WTC11 (cell line): ENCODE data around the gene ZNF324.

ENCODE experiments used
- CREB1 ChIP-seq: sonication (generic); formaldehyde crosslinking; IDR thresholded peaks from 2 replicates; pipeline ENCODE4 v1.8.0; 2023; ENCODE audit warnings: mild to moderate bottlenecking, missing genetic modification reagents
- CTCF ChIP-seq: fragments of 200-600 bp; IDR thresholded peaks from 2 replicates; pipeline ENCODE4 v1.8.0; 2022; ENCODE audit warnings: antibody characterized with exemption
- JUN ChIP-seq: sonication (generic); formaldehyde crosslinking; IDR thresholded peaks from 2 replicates; pipeline ENCODE4 v1.8.0; 2023; ENCODE audit warnings: mild to moderate bottlenecking, missing genetic modification reagents
- NR2C2 ChIP-seq: sonication (generic); formaldehyde crosslinking; IDR thresholded peaks from 2 replicates; pipeline ENCODE4 v1.8.0; 2022; ENCODE audit warnings: mild to moderate bottlenecking, missing genetic modification reagents
- TEAD1 ChIP-seq: sonication (generic); formaldehyde crosslinking; IDR thresholded peaks from 2 replicates; pipeline ENCODE4 v1.8.0; 2022; ENCODE audit warnings: mild to moderate bottlenecking, missing genetic modification reagents
- ZNF138 ChIP-seq: sonication (generic); formaldehyde crosslinking; conservative IDR thresholded peaks from 2 replicates; pipeline ENCODE4 v1.8.1; 2022; ENCODE audit warnings: mild to moderate bottlenecking, moderate library complexity, missing genetic modification reagents
- TF ChIP-seq, protein P1 (sequence below): sonication (generic); formaldehyde crosslinking; conservative IDR thresholded peaks from 2 replicates; pipeline ENCODE4 v1.8.1; 2022; ENCODE audit warnings: mild to moderate bottlenecking, missing genetic modification reagents
- TF ChIP-seq, protein P2 (sequence below): sonication (generic); formaldehyde crosslinking; IDR thresholded peaks from 2 replicates; pipeline ENCODE4 v1.8.1; 2023; ENCODE audit warnings: mild to moderate bottlenecking, missing genetic modification reagents, moderate library complexity

- TF ChIP-seq TEAD1 (no peak), JUN (CRISPR knock-in tag) (no peak), CTCF (no peak), ZNF138 (CRISPR knock-in tag) (no peak), NR2C2 (CRISPR knock-in tag) (no peak), CREB1 (no peak)
- TF ChIP-seq, protein P1, sequence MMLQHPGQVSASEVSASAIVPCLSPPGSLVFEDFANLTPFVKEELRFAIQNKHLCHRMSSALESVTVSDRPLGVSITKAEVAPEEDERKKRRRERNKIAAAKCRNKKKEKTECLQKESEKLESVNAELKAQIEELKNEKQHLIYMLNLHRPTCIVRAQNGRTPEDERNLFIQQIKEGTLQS (CRISPR knock-in tag), result no peak
- TF ChIP-seq, protein P2, sequence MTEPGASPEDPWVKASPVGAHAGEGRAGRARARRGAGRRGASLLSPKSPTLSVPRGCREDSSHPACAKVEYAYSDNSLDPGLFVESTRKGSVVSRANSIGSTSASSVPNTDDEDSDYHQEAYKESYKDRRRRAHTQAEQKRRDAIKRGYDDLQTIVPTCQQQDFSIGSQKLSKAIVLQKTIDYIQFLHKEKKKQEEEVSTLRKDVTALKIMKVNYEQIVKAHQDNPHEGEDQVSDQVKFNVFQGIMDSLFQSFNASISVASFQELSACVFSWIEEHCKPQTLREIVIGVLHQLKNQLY (CRISPR knock-in tag), result no peak
Observed at GRCh38 chr19:58492265-58492664, 25.4 kb downstream of the ZNF324 start.
